SKM-1 (cell line): ENCODE results near the gene RGS3.

Experiments
- DNase-seq: peaks from one replicate; lab custom pipeline; 2025; ENCODE audit not compliant: unreplicated experiment; lab: John Stamatoyannopoulos, UW

RGS3 gene

GRCh38 chr9:113464286-113464660 is 746 bp downstream of the RGS3 start:
- no peak for DNase-seq

- no peak for DNase-seq
Observed at GRCh38 chr9:113465599-113466140, 2.1 kb downstream of the RGS3 start.

- no peak for DNase-seq
Observed at GRCh38 chr9:113467183-113467582, 3.7 kb downstream of the RGS3 start.

DNA sequence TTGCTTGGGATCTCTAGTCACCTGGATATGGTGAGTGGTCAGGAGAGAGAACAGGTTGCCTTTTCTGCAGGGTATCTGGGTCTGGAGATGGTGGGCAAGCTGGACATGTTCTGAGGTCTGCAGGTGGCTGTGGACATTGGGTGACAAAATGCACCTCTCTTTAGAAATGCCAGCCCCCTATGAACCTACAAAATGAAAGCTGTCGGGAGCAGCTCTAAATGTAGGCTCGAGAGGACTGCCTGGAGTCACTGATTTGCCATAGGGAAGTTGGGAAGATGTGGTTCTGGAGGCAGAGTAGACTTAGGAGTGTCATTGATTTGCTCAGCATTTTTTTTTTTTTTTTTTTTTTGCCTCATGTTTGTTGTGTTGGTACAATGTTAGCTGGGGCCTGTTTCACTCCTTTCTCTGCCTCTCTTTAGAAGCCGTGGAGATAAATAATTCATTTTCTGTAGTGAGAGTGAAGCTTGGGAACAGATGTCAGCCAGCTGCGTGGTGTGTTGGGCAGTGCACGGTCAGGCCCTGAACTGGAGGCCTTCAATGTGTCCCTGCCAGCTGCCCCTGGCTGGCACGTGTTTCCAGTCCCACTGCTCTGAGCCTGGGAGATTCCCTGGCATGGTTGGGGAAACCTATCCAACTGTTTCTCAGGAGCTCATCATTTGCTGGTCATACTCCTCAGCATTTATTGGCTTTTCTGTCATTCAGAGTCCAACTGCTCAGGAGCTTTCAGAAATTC is 5.4 kb downstream of the RGS3 start:
- no peak for DNase-seq

GRCh38 chr9:113471143-113471542 is 7.6 kb downstream of the RGS3 start:
- DNase-seq: no peak

GRCh38 chr9:113471566-113471965 is 8.0 kb downstream of the RGS3 start:
- DNase-seq: no peak

- DNase-seq: no peak
Observed at GRCh38 chr9:113472199-113472598, 8.7 kb downstream of the RGS3 start.

- DNase-seq: no peak
Observed at GRCh38 chr9:113474360-113475028, 11.0 kb downstream of the RGS3 start.

GRCh38 chr9:113475031-113475430 is 11.5 kb downstream of the RGS3 start:
- DNase-seq: no peak

- no peak for DNase-seq
Observed at GRCh38 chr9:113475992-113476391, 12.5 kb downstream of the RGS3 start.

- DNase-seq: no peak
Observed at GRCh38 chr9:113476511-113476916, 13.0 kb downstream of the RGS3 start.

GRCh38 chr9:113477058-113477457 is 13.5 kb downstream of the RGS3 start:
- DNase-seq: no peak

DNA sequence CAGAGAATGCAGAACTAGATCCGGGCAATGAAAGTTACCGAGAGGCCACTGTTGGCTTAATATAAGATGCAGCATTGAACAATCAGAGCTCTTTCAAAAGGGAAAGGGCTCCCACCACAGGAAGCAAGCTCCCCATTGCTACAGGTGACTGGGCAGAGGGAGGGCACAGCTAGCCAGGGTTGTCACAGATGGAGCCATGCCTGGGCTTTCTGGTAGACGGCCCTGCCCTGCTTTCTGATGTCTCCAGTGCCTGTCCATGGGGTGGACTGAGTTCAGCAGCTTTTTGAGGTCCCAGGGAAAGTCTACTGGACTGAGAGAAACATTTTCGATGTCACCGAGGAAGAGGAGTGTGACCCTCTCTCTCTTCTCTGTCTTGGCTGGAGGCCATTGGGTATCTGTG is 14.1 kb downstream of the RGS3 start:
- DNase-seq: no peak

DNA sequence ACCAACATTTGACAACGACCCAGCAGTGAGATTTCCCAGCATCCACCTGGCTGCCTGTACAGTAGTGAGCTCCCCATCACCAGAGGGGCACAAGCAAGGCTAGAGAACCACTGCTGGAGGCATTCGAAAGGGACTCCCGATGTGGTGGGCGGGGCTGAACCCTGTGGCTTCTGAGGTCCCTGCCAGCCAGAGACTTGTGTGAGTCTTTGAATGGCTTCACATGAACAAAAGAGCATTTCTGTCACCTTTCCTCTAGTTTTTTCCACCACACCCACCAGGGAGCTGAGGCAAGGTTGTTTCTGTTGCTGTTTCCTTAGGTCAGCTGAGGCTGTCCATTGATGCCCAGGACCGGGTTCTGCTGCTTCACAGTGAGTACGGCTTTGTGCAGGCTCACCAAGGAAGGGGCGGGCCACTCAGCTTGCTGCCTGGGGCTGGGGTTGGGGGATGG is 15.7 kb downstream of the RGS3 start:
- no peak for DNase-seq

GRCh38 chr9:113480612-113481011 is 17.1 kb downstream of the RGS3 start:
- no peak for DNase-seq

DNA sequence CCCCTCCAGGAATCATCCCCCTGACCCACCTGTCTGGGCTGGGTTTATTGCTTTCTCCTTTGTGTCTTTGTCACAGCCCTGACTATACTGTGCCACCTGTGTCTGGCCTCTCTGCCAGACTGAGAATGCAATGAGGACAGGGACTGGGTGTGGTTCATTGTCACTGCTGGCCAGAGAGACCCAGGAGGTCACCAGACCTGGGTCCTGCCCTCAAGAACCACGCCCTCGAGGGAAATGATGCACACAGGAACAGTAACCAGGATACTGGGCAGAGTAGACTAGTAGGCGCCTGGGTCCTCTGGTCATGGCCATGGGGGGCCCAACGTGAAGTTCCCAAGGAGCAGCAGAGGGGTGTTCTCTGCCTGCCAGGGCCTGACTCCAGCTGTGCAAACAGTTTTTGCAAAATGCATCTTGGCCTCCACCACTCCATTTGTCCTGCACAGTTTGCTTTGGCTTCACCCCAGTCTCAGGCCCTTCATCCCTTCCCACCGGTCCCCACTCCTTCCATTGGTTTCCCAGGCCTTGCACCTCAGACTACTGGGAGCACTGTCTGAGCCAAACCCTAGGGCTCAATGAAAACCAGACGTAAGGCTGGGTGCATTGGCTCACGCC is 17.8 kb downstream of the RGS3 start:
- DNase-seq: no peak

DNA sequence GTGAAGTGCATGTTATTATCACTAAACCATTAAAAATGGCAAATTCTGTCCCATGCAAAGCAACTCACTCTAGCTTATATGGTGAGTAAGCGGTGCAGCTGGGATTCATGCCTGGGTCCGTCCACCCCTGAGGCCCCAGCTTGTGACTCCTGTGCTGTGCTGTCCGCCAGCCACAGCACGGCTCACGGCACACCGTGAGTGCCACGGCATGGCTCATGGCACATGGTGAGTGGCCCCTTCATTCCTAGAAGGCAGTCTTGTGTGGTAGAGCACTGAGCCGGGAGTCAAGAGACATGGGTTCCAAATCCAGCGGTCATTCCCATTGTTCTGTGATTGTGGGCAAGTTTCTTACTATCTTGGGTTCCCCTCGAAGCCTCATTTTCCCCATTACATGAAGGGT is 18.8 kb downstream of the RGS3 start:
- DNase-seq: no peak

DNA sequence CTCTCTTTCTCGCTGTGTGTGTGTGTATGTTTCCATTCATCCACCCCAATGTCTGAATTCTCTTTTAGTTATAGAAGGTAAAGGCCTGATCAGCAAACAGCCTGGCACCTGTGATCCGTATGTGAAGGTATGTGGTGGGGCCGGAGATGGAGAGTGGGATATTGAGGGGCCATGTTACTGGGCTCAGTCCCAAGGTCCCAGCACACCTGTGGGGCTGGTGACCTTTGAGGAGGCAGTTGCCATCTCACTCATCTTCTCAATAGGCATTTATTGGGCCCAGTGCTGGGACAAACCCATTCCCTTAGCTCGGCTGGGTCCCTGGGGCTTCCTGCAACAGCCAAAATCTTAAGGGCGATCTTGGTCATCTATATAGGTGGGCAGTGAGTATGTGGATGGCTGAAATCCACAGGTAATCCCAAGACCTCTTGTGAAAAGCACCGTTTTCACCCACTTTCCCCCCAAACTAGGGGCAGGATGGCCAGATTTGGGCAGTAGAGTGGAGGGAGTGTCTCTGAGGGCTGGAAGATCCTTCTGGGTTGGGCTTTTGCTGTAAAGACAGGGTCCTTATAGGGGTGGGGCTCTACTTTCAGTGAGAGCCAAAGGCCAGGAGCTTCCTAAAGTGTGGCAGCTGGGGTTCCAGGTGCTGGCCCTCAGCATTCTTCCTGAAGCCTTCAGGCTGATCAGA is 19.6 kb downstream of the RGS3 start:
- DNase-seq: no peak

DNA sequence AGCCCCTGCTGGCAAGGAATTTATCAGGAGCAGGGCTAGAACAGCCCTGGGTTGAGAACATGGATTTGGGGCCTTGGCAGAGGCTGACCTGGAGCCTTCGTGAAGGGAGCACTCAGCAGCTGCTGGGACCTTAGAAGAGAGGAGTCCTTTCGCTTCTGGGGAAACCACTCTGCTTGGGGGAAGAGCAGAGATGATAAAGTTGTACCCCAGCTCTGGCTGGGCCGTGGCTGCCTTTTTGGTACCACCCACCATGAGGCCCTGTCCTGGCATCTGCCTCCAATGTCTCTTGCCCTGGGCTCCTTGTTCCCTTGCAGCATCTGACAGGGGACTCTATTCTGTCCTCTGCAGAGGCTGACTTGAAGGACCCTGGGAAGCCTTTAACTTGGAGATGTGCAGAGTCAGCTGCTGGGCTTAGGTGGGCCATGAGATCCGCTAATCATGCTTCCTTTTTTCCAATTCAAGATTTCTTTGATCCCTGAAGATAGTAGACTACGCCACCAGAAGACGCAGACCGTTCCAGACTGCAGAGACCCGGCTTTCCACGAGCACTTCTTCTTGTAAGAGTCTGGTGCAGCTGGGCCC is 20.2 kb downstream of the RGS3 start:
- DNase-seq: no peak

- DNase-seq: no peak
Observed at GRCh38 chr9:113484258-113484730, 20.8 kb downstream of the RGS3 start.

DNA sequence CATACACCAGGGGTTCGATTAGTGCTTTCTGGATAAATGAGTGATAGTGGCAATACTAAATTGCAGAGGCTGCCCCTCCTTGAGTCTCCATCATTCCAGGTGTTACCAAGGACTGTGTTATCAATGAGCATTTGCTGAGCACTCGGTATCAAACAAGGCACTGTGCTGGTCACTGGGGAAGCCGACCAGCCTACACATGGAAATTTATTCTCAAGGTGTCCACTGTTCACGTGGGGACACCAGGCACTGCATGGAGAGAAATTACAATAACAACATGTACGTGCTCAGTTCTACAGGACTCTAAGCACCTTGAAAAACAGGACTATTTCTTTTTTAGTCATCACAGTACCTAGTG is 22.2 kb downstream of the RGS3 start:
- no peak for DNase-seq
